HG03460 (cell line): ENCODE data around the gene PHLDA2.
"Not testable (repeated sequence)": the region's sequence is repeated elsewhere in the genome, so short reads cannot be mapped to it uniquely, and the experiment has no call there.

Experiments used
- ATAC-seq: cut with Tn5 transposase; IDR thresholded peaks from one replicate; pipeline ENCODE4 v1.9.1; 2021; ENCODE audit not compliant: unreplicated experiment

The PHLDA2 gene

GRCh38 chr11:2945031-2945756 lies 16.0 kb upstream of the PHLDA2 start:
- no peak for ATAC-seq

GRCh38 chr11:2944530-2944929 lies 15.3 kb upstream of the PHLDA2 start:
- ATAC-seq = no peak

- ATAC-seq = no peak
Measured at GRCh38 chr11:2943711-2944118, 14.5 kb upstream of the PHLDA2 start.

GRCh38 chr11:2942872-2943710 lies 13.9 kb upstream of the PHLDA2 start:
- no peak for ATAC-seq

GRCh38 chr11:2942447-2942846 lies 13.2 kb upstream of the PHLDA2 start:
- no peak for ATAC-seq

GRCh38 chr11:2940921-2941821 lies 12.0 kb upstream of the PHLDA2 start:
- ATAC-seq = no peak

GRCh38 chr11:2940147-2940920 lies 11.1 kb upstream of the PHLDA2 start:
- ATAC-seq = no peak

GRCh38 chr11:2938458-2939418 lies 9.5 kb upstream of the PHLDA2 start:
- not testable (repeated sequence) for ATAC-seq

GRCh38 chr11:2937641-2938457 lies 8.6 kb upstream of the PHLDA2 start:
- not testable (repeated sequence) for ATAC-seq

GRCh38 chr11:2934611-2935239 lies 5.5 kb upstream of the PHLDA2 start:
- no peak for ATAC-seq

- no peak for ATAC-seq
Measured at GRCh38 chr11:2934021-2934550, 4.9 kb upstream of the PHLDA2 start.

GRCh38 chr11:2933375-2934020 lies 4.3 kb upstream of the PHLDA2 start:
- peak; percentile 44 for ATAC-seq

GRCh38 chr11:2932850-2933251 lies 3.6 kb upstream of the PHLDA2 start:
- ATAC-seq = peak; percentile 7

- no peak for ATAC-seq
Measured at GRCh38 chr11:2931771-2932738, 2.8 kb upstream of the PHLDA2 start.

- no peak for ATAC-seq
Measured at GRCh38 chr11:2931420-2931746, 2.2 kb upstream of the PHLDA2 start.

GRCh38 chr11:2930704-2931419 lies 1.6 kb upstream of the PHLDA2 start:
- peak; percentile 31 for ATAC-seq
